Thoracic aorta (tissue), 2 donors: ENCODE measurements around the gene SDE2. TPM values are rescaled to one million over a fixed set of nuclear protein-coding genes. Genes with fewer than 3 reads are reported as not detected.

Experiments used
- ATAC-seq: fragments of 150-250 bp; one replicate; pipeline ENCODE4 v1.8.0; 2017; ENCODE audit warnings: low read depth; ENCODE audit not compliant: insufficient number of reproducible peaks, low FRiP score
- DNase-seq: peaks from one replicate; pipeline ENCODE4 v3.0.0-alpha.2; 2020; ENCODE audit warnings: low spot score
- H3K27ac ChIP-seq, 2 donors: fragments of 200-600 bp; sonication (generic); 1 replicate in 1 of 2; 2 replicates in 1 of 2; pipeline ENCODE4 v1.5.1; 2016; ENCODE audit warnings: mild to moderate bottlenecking in 2 of 2, moderate library complexity in 2 of 2
- H3K27me3 ChIP-seq: fragments of 200-600 bp; sonication (generic); replicated peaks from 2 replicates; pipeline ENCODE4 v1.6.0; 2016; ENCODE audit warnings: mild to moderate bottlenecking; ENCODE audit not compliant: insufficient read depth
- H3K36me3 ChIP-seq: fragments of 200-600 bp; sonication (generic); one replicate; pipeline ENCODE4 v1.5.1; 2016
- H3K4me1 ChIP-seq, 2 donors: fragments of 200-600 bp; sonication (generic); 1 replicate in 1 of 2; 2 replicates in 1 of 2; pipeline versions ENCODE4 v1.5.1 to v1.6.0; 2016; ENCODE audit warnings: low read depth in 2 of 2, mild to moderate bottlenecking in 1 of 2; ENCODE audit not compliant: control insufficient read depth in 1 of 2
- H3K4me3 ChIP-seq: fragments of 200-600 bp; sonication (generic); 2 replicates; pipeline ENCODE4 v1.5.1; 2016; ENCODE audit warnings: mild to moderate bottlenecking
- H3K9me3 ChIP-seq: fragments of 200-600 bp; sonication (generic); 2 replicates; pipeline ENCODE4 v1.5.1; 2016
- CTCF ChIP-seq: fragments of 200-600 bp; sonication (generic); IDR thresholded peaks from one replicate; pipeline ENCODE4 v1.5.1; 2019; ENCODE audit warnings: antibody characterized with exemption
- total RNA-seq, 2 donors: library from RNA; depleted of rRNA; stranded (reverse); fragments of >200 nt; gene quantifications; one replicate each; pipeline versions ENCODE4 v1.1.0 to v1.2.3, GENCODE V29; 2016

Gene SDE2
- total RNA-seq, 2 donors from 2014 or later = 19.1 to 33.2 TPM

GRCh38 chr1:226033582-226033981 is 34.4 kb upstream of the SDE2 start:
- H3K27me3 ChIP-seq = no peaks in the 10 kb centered on the region
- H3K36me3 ChIP-seq = no peaks in the 10 kb centered on the region
- no peak overlapping the region for H3K4me3 ChIP-seq
- H3K27ac ChIP-seq = peak overlapping the region; percentile 8 to 46
- no peaks in the 10 kb centered on the region for H3K9me3 ChIP-seq
- no peak for TF ChIP-seq CTCF
- DNase-seq = no peak
- ATAC-seq = no peak
- peaks cover 5 to 9% of the 10 kb centered on the region in 2 donors for H3K4me1 ChIP-seq

- DNase-seq (no peak), ATAC-seq (no peak)
- Histone ChIP-seq H3K27ac (no peak overlapping the region), H3K36me3 (no peaks in the 10 kb centered on the region), H3K27me3 (no peaks in the 10 kb centered on the region), H3K4me3 (no peak overlapping the region), H3K9me3 (no peaks in the 10 kb centered on the region), H3K4me1 (peaks cover under 1 to 9% of the 10 kb centered on the region in 2 donors)
- TF ChIP-seq CTCF = no peak
Observed at GRCh38 chr1:226029568-226030225, 30.6 kb upstream of the SDE2 start.

GRCh38 chr1:226029093-226029496 is 30.0 kb upstream of the SDE2 start:
- Histone ChIP-seq H3K36me3 (no peaks in the 10 kb centered on the region), H3K4me1 (peaks cover 0 to 4% of the 10 kb centered on the region in 2 donors), H3K9me3 (no peaks in the 10 kb centered on the region), H3K4me3 (no peak overlapping the region), H3K27ac (no peak overlapping the region), H3K27me3 (no peaks in the 10 kb centered on the region)
- DNase-seq = no peak
- no peak for ATAC-seq
- TF ChIP-seq CTCF = no peak

GRCh38 chr1:226027538-226028217 is 28.5 kb upstream of the SDE2 start:
- ATAC-seq = no peak
- Histone ChIP-seq H3K4me1 (no peaks in the 10 kb centered on the region), H3K27ac (no peak overlapping the region), H3K27me3 (no peaks in the 10 kb centered on the region), H3K36me3 (no peaks in the 10 kb centered on the region), H3K4me3 (no peak overlapping the region), H3K9me3 (no peaks in the 10 kb centered on the region)
- DNase-seq = no peak
- no peak for TF ChIP-seq CTCF

- no peaks in the 10 kb centered on the region for H3K4me1 ChIP-seq
- H3K27ac ChIP-seq = no peak overlapping the region
- H3K4me3 ChIP-seq = no peak overlapping the region
- no peaks in the 10 kb centered on the region for H3K36me3 ChIP-seq
- no peaks in the 10 kb centered on the region for H3K27me3 ChIP-seq
- no peak for ATAC-seq
- no peak for TF ChIP-seq CTCF
- H3K9me3 ChIP-seq = no peaks in the 10 kb centered on the region
- no peak for DNase-seq
Observed at GRCh38 chr1:226026833-226027232, 27.7 kb upstream of the SDE2 start.
